ENCODE data around the gene FNDC3B.

FNDC3B gene

DNA sequence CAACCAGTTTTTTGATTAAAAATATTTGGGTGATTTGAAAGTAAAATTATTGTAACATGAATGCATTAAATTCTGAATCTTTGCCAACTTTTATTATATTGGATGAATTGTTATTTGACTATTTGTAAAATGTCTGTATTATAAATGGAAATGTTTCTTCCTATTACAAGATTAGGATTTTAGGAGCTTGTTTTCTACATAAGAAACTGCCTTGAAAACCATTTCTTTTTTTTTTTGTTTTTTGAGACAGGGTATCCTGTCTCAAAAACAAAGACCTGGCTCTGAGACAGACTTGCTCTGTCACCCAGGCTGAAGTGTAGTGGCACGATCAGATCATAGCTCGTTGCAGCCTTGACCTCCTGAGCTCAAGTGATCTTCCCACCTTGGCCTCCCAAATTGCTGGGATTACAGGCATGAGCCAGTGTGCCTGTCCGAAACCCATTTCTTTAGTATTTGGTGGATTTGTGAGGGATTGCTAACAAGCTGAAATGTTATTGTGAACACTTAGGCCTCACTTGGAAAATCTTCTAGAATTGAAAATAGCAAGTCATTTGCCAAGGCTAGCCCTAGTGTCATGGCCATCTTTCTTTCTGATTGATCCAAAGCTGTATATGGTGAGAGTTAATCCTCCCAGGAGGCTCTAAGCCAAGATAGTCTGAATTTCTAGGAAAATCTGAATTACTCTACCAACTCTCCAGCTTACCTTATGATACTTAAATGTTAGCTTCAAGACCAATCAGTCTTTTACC is 100.3 kb downstream of the FNDC3B start:
- no peak for DNase-seq

DNA sequence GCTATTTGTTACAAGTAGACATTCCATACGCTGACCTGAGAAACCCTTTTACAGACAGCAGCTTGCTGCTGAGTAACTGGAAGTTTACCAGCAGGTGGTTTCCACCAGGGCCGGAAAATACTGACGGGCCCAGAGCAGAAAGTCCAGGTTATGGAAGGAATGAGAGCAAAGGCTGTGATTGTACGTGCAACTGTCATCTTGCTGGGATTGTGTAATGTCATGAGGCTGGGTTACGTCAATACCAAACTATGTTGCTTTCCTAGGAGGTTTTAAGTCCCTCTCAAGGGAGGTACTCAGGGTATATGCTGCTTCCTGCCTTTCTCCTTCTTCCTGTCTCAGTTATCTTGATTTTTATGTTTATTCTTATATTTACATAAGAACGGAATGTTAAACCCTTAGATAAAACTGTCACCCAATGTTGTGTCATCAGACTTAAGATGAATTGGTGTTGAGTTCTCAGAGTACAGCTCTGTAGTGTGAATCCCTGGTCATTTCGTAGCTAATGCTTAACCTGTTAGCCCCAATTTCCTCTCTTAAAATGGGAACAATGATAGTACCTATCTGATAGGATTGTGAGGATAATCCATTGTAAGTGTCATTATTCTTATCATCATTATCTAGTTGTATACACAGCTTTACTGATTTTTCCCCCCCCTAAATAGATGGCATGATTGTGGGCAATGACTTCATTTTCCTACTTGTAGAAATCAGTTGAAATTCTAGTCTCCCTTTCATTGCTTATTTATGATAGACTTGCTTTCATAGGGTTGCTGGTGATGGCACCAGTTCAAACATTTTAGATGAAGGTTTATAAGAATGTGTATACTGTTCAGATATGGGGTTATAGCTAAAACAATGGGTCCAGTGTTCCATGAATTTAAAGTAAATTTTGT is 101.4 kb downstream of the FNDC3B start:
- no peak for DNase-seq

DNA sequence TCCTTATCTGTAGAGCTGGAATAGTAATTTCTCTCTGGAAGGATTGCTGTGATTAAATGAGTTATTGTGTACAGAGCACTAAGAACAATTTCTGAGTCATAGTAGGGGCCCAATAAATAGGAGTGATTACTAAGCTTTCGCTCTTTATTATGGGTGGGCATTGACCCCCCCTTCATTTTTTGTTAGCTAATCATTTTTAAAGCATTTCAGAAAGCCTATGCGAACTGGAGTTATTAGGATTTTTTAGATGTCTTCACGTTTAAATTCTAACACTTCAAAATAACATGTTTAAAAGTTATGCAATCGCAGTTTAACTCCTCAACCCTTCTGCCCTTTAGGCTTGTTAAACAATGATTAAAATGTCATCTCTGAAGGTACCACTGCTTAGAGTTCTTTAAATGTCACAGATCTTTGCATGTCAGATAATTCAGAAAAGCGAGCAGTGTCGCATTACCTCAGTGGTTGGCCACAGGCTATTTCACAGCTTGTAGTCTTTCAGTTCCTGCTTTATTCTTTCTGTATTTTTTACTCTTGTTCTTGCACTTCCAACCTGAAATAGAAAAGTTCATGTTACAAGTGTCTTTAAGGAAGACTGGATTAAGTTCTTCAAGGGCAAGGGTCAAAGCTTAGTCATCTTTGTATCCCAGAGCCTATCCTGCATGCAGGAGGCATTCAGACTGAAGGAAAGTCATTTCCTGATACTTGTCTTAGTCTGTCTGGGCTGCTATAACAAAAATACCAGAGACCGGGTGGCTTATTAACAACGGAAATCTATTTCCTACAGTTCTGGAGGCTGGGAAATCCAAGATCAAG is 102.9 kb downstream of the FNDC3B start:
- no peak for DNase-seq

DNA sequence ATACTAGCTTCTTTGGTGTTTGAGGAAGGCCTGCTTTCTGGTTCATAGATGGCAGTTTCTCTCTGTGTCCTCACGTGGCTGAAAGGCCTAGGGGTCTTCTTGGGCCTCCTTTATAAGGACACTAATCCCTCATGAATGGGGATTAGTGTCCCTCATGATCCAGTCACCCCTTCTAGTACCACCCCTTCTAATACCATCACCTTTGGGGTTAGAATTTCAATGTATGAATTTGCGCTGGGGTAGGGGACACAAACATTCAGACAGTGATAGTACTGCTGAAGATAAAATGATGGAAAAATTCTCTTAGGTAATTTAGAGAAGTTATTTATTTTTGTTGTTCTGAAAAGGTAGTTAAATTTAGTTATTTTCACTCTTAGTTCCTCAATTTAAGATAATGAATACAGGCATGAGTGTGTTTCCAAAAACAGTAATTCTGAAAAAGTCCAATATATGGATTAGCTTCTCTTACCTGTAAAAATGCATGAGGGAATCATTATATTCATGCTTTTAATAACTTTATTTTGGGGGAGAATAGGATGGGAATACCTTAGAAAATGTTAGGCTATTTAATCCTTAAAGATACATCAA is 103.6 kb downstream of the FNDC3B start:
- no peak for DNase-seq

DNA sequence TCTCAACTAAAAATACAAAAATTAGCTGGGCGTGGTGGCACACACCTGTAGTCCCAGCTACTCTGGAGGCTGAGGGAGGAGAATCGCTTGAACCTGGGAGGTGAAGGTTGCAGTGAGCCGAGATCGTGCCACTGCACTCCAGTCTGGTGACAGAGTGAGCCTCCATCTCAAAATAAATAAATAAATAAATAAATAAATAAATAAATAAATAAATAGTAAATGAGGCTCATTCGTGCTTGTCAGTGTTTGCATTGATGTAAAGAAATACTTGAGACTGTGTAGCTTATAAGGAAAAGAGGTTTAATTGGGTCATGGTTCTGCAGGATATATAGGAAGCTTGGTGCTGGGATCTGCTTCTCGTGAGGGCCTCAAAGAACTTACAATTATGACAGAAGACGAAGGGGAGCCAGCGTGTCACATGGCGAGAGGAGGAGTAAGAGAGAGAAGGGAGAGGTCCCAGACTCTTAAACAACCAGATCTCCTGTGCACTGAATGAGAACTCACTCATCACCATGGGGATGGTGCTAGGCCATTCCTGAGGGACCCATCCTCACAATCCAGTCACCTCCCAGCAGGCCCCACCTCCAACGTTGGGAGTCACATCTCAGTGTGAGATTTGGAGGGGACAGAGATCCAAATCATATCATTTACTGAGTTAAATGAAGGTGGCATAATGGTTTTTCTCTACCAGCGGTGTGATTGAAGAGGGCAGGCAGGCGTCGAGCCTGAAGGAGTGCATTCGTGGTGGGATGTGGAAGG is 104.5 kb downstream of the FNDC3B start:
- no peak for DNase-seq

DNA sequence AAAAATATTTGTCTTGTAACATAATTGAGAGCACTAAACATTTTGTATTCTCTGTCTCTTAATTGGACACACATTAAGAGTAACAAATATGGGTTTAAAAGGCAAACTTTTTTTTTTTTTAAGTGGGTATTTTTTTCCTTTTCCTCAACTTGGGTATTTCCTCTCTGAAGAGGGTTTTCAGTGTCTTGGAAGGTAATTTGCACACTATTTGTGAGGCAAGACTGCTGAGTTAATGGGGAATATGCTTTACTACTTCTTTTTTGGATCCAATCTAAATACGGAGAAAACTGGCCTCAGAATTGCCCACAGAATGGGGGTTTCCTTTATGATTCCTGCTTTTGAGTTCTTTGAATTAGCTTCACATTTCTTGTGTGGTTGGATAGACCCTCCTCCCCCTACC is 105.2 kb downstream of the FNDC3B start:
- no peak for DNase-seq

DNA sequence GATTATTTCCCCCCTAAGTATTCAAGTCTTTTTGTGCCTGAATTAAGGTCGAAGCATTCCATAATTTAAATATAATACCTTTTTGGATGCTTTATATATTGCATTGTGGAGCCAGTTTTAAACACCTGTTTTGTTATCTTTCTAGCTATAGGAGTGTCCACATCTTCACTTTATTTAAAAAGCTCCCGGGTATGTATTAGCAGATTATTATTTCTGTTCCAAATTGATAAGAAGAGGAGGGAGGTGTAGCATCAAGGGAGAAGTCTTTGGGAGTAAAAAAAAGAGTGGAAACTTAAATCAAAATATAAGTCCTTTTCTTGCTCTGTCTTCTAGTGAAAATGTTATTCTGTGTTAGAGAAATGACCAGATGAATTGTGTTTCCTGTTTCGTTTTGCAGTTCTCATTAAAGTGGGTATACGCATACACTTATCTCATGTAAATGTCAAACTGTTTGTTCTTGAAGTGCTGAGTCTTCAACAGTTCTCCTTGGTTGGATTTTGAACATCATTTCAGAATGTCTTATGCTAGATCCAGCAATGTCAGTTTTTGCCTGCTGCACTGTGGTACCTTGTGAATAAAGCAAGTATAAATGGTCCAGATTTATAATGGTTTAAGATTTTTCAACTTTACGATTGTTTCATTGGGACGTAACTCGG is 105.8 kb downstream of the FNDC3B start:
- DNase-seq = no peak

DNA sequence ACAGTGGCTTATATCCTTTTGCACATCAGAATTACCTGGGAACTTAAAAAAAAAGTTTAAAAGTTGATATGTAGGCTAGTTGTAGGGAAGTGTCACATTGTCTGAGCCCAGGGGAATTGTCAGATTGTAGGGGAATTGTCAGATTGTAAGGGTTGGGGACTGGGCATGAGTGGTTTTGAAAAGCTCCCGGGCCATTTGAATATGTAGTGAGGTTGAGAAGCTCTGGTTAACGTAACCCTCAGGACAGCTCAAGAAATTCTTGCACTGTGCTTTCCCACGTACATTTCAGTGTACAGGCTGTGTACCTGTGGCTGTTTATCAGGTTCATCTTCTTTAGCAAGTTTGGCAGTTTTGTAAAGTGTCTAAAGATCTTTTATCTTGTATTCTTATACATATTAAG is 107.0 kb downstream of the FNDC3B start:
- no peak for DNase-seq

DNA sequence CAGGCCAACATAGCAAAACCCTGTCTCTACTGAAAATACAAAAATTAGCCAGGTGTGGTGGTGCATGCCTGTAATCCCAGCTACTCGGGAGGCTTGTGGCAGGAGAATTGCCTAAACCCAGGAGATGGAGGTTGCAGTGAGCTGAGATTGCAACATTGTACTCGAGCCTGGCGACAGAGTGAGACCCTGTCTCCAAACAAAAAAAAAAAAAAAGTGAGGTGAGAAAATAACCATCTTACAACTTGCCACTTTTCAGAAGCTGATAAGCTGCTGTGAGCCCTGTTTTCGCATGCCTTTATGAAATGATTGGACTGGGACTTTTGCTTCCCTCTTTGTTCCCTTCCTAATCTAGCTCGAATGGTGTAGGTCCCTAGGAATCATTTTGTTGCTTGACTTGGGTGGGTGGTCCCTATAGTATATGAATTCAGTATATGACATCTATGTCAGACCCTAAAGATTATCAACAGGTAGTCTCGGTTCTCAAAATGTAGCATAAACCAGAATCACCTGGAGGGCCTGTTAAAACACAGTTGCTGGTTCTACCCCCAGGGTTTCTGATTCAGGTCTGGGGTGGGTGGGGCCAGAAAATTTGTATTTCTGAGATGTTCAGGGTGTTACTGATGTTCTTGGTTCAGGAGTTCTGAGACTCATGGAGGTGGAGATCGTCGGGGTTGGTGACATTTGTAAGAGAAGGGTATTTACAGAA is 107.9 kb downstream of the FNDC3B start:
- no peak for DNase-seq

DNA sequence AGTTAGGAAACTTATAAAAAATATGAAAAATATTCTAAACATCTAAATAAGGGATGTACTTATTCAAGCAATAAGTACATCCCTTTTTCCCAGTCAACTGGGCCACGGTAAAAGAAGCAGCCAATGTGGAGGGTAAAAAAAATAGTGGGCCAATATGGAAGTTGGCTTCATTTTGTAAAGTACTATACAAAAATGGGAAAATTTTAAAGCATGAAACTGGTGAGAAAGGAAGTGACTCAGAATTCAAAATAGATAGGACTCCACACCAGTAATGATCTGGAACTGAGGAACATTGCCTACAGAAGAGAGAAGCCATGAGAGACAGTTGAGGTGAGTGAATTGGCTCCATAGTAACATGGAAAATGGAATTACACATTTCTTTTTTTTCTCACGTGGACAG is 108.9 kb downstream of the FNDC3B start:
- no peak for DNase-seq

DNA sequence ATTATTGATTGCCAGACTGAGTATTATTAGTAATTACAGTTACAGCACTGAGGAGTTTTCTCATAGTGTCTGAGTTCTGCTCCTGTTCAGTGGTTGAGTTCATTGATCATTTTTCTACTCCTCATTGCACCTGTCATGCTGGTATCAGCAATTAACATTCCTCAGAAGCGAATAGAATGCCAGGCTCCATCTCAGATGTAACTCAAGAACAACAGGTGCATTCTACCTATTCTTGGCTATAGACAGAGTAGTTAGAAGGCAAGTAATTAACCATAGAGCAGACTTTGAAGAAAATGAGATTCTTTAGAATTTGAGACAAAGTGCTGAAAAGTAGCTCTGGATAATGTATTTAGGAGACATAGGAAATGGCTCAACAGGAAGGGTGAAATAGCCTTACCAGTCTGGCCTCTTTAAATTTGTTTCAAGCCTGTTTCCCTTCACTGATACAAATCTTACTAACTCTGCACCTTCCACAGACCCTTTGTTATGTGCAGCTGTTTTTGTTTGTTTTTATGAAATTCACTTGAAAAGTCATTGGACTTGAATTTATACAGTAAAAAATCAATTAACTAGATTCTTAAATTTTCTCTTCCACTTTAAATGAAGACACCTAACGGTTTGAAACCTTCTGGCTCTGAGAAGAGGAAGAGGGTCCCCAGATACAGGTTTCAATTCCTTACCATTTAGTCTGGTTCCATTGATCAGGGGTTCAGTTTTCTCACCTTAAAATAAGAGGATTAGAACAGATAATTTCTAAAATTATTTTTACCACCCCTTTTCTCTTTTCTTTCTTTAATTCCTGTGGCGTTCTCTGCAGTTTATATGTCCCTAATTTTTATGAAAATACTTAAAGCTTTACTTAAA is 109.6 kb downstream of the FNDC3B start:
- no peak for DNase-seq

DNA sequence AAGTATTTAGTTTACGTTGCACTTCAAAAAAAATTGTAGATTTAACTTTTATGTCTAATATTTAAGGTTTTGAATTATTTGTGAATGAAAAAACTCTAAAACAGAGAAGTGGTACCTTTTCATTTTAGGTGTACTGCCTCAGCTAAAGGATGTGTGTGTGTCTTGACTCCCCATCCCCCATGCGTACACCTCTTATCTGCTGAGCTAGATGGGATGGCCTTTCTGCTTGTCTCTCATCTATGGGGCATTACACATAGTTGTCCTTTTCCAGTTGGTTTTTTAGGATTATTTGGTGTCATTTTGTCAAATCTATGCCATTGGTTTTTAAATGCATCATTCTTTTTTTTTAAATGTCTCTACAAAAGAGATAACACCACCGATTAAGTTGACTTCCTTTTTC is 110.9 kb downstream of the FNDC3B start:
- no peak for DNase-seq

DNA sequence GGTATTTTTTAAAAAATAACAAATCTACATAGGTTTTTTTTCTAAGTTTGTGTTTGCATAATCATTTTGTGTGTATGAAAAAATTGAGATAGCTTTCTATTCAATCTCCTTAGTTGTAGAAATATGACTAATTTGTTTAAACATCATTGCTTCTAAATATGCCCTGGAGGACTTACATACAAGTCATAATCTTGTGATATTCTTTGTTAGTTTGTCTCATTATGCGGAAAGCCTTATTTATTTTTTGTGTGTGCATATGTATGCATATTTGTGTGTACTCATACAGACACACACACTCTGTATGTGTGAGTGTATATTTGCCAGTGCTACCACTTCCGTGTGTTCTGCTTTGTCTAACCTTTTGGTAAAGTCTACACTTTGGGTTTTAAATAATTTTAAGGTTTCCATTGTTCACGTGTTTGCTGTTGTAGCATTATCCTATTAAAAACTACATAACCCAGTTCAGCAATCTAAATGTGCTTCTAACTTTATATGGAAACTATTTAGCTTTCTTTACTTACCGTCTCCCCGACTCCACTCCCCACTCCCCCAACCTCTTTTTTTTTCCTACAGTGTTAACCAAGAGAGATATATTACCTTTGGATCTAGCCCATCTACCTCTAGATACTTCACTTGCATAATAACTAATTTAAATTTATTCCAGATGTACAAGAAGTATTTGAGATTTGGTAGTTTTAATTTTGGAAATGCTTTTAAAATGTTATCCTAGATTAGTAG is 111.7 kb downstream of the FNDC3B start:
- DNase-seq = no peak

DNA sequence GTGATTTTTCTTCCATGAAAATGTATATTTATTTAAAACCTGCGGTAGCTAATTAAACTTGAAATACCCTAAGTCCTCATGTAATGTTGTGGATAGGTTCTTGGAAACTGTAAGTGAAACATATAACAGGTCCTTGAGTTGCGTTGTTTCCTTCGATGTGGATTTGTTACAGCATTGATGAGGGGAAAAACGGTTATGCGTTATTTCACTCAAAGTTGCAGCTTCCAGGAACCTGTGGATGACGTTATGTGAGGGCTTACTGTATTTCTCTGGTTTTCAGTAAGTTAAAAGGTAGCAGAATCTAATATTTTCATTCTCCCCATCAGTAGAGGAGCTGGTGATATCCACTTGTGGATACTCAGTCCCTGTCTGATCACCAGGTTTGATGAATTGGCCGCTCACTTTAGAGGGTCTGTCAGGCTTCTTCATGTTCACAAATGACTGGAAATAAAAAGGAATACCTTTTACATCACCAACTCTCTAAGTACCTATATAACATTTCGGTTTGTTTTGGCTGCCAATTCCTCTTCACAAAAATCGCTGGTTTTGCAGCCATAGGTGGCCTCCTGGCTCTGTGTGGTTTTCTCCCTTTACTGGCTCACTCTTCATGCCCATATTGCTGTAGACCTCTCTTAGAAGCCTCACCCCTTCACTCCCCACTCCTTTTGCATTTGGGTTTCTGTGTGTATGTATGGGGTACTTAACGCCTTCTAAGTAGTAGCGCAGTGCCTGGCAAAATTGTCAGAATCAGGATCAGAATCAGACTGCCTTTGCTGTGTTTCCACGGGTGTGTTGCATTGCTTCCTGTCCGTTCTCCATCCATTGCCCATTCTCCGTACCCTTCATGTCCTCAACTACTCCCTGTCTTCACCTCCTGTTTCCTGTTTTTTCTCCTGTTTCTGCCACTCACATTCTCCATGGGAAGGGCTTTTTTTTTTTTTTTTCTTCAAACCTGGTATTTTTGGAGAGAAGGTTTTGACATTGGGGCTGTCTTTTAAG is 112.6 kb downstream of the FNDC3B start:
- no peak for DNase-seq

DNA sequence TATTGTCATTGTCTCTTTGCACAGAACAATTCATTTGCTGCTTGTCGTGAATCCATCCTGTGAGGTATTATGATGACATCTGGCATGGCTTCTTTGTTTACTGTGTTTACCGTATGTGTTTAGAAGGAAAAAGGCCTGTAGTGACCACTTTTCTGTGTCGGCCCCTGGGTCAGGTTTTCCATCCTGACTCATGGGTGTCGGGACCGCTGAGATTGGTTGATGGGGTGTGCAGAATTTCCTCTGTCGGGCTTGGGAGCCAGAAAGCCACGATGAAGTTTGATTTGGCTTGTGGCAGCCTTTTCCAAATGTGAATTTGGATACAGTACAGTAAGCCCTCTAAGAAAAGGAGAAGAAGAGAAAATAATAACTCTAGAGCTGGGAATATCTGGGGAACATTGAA is 113.5 kb downstream of the FNDC3B start:
- DNase-seq = no peak

DNA sequence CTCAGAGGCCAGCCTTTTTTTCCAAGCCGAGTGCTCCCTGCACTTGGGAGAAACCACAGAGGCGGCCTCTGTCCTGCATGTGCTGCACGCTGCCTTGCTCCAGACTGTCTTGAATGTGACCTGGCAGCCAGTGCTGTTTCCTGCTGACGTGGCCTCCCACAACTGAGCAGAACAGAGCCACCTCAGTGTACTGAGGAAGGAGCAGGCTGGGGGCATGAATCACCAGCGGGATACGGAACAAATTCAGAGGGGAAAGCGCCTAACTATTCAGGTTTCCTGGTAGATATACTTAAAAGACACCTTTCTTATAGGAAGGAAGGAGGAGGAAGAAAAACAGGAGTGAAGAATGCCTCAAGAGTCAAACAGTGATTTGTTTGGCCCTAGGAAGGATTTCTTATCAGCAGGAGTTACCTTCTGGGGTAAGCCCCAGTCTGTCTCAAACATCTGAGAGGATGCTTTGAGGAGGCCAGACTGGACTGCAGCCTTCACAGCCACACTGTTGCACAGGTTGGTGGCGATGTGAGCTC is 114.0 kb downstream of the FNDC3B start:
- peak; percentile 69 for DNase-seq

DNA sequence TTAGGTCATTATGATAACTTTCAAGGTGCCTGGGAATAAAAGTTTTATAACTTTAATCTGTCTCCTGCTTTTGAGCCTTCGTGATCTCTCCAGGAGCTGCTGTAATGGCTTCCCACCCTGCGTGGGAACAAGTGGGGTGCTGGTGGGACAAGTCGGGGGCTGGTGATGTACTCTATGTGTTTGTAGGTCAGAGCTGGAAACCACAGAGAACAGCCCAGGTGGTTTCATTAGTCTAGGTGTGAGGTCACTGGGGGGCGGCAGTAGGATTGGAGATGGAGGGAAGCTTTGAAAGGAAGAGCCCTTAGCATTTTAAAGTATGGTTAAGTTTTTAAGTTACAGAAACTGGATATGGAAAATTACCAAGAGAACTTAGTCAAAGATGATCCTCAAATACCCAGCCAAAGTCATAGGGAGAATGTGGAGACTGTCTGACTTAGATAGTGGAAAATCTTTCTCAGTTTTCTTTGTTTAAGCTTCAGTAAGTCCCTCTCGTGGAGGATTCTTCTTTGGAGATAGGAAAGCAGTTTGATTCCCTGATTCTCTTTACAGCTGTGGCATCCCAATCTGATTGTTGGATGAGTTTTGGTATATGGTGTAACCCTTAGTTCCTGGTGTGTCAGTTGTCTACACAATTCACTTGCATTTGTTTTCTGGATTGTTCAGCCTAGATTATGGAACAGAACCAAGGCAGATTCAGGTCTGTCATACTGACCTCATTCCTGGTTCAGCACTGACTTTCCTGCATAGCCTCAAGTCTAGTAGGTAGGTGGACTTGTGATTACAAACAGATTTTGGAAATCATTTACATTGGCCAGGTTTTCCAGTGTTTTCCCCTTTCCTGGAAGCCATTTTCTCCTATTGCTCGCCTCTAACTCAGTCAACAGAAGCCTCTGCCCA is 115.6 kb downstream of the FNDC3B start:
- no peak for DNase-seq

Measured in activated CD8-positive, alpha-beta memory T cell treated with anti-CD3 and anti-CD28 coated beads for 24 hours (primary cell).